NOMO-1 treated with dmso at 0.1 percent for 144 hours (cell line): ENCODE data around the gene EDN1.
A peak's percentile ranks its signal among the peaks of the same experiment; 100 is the strongest.

ENCODE experiments used
- DNase-seq: peaks from one replicate; lab custom pipeline; 2025; ENCODE audit not compliant: unreplicated experiment; lab: John Stamatoyannopoulos, UW

EDN1 gene

GRCh38 chr6:12269110-12269509 lies 21.1 kb upstream of the EDN1 start:
- peak; percentile 61 for DNase-seq

- no peak for DNase-seq
Observed at GRCh38 chr6:12270551-12271230, 19.5 kb upstream of the EDN1 start.

- no peak for DNase-seq
Observed at GRCh38 chr6:12271594-12271993, 18.6 kb upstream of the EDN1 start.

GRCh38 chr6:12271997-12272396 lies 18.2 kb upstream of the EDN1 start:
- DNase-seq: no peak

GRCh38 chr6:12275107-12275506 lies 15.1 kb upstream of the EDN1 start:
- DNase-seq: peak; percentile 17

GRCh38 chr6:12276930-12277315 lies 13.2 kb upstream of the EDN1 start:
- DNase-seq: no peak

GRCh38 chr6:12277386-12277785 lies 12.8 kb upstream of the EDN1 start:
- no peak for DNase-seq

GRCh38 chr6:12278915-12279314 lies 11.2 kb upstream of the EDN1 start:
- no peak for DNase-seq

- DNase-seq: no peak
Observed at GRCh38 chr6:12279322-12280091, 10.7 kb upstream of the EDN1 start.

GRCh38 chr6:12280458-12280857 lies 9.7 kb upstream of the EDN1 start:
- no peak for DNase-seq

GRCh38 chr6:12280902-12281301 lies 9.3 kb upstream of the EDN1 start:
- DNase-seq: no peak

GRCh38 chr6:12283904-12284303 lies 6.3 kb upstream of the EDN1 start:
- DNase-seq: no peak

GRCh38 chr6:12286373-12287110 lies 3.6 kb upstream of the EDN1 start:
- DNase-seq: peak; percentile 69

- DNase-seq: no peak
Observed at GRCh38 chr6:12288211-12288618, 1.9 kb upstream of the EDN1 start.

- no peak for DNase-seq
Observed at GRCh38 chr6:12288914-12289313, 1.2 kb upstream of the EDN1 start.

- DNase-seq: peak; percentile 26
Observed at GRCh38 chr6:12289365-12289919, 719 bp upstream of the EDN1 start.

- DNase-seq: no peak
Observed at GRCh38 chr6:12291071-12291838, 1.1 kb downstream of the EDN1 start.

- DNase-seq: no peak
Observed at GRCh38 chr6:12291839-12292604, 1.9 kb downstream of the EDN1 start.

GRCh38 chr6:12293235-12293930 lies 3.2 kb downstream of the EDN1 start:
- no peak for DNase-seq
